GM18508 (cell line): ENCODE measurements around the gene RASA2.
"Not testable (repeated sequence)": the region's sequence is repeated elsewhere in the genome, so short reads cannot be mapped to it uniquely, and the experiment has no call there.

Source experiments
- ATAC-seq: cut with Tn5 transposase; IDR thresholded peaks from one replicate; pipeline ENCODE4 v1.9.1; 2021; ENCODE audit warnings: moderate number of reproducible peaks; ENCODE audit not compliant: insufficient read depth, unreplicated experiment

The RASA2 gene

GRCh38 chr3:141628334-141628733, 141.5 kb downstream of the RASA2 start:
- not testable (repeated sequence) for ATAC-seq

DNA sequence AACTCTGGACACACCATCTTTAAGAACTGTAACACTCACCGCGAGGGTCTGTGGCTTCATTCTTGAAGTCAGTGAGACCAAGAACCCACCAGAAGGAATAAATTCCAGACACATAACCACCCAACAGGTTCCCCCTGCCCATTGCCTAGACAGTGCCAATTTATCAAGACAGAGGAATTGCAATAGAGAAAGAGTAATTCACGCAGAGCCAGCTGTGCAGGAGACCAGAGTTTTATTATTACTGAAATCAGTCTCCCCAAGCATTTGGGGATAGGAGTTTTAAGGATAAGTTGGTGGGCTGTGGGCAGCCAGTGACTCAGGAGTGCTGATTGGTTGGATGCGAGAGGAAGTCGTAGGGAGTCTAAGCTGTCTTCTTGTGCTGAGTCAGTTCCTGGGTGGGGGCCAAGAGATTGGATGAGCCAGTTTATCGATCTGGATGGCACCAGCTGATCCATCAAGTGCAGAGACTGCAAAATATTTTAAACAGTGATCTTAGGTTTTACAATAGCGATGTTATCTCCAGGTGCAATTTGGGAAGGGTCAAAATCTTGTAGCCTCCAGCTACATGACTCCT, 142.1 kb downstream of the RASA2 start:
- not testable (repeated sequence) for ATAC-seq

DNA sequence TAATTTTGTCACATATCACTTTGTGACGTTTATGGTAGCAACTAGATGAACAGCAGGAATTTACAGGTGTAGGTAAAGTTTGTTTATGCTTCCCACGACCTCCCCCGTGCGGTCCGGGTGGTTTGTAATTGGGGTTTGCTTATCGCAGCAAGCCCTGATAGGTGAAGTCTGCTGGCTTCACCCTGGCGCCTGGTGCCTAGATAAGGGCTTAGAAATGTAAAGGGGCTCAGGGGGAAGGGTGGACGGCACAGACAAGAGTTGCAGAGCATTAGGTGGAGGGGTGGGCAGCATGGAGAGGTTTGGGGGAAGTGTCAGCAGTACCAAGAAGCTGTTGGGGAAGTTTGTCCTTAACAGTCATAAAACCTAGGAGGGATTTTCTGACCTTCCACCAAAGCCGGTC, 143.1 kb downstream of the RASA2 start:
- no peak for ATAC-seq

DNA sequence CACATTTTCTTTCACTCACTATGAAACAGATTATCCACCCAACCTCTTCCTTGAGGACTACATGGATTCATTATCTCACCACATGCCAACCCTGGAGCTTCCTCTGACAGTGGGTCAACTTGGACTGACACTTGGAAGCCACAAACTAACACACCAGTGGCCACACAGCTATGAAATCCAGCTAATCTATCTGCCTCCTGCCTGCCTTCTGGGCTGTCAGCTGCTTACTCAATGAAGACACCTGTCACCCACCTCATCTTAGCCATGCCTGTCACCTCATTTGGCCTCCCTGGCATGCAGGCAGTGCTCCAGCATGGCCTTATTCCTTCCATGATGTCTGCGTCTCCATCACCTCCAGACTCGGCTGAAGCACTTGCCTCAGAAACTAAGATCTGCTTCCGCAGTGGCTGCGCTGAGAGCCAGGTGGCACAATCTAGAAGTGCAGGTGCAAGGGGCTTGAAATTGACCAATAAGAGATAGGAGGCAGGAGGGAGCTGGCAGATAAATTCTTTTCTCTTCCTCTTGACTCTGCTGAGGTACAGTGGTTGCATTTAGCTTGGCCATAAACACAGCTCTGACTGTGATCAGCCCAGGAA, 146.1 kb downstream of the RASA2 start:
- no peak for ATAC-seq

DNA sequence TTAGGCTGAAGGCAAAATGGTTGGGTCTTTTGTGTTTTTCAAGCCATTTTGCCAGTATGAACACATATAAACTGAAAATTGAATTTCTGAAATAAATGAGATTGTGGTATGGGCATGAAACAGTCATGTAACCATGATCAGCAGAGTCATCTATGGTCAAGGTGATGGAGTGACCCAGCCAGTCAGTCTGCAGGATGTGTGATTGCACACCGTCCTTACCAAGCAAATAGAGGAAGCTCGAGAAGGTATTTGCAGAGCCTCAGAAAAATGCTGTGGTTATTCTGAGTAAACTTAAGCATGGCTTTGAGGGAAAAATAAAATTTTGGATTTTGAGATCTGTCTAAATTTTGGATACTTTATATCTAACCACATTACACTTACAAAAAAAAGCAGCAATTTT, 155.4 kb downstream of the RASA2 start:
- ATAC-seq: no peak

GRCh38 chr3:141643391-141643790, 156.6 kb downstream of the RASA2 start:
- ATAC-seq: no peak

DNA sequence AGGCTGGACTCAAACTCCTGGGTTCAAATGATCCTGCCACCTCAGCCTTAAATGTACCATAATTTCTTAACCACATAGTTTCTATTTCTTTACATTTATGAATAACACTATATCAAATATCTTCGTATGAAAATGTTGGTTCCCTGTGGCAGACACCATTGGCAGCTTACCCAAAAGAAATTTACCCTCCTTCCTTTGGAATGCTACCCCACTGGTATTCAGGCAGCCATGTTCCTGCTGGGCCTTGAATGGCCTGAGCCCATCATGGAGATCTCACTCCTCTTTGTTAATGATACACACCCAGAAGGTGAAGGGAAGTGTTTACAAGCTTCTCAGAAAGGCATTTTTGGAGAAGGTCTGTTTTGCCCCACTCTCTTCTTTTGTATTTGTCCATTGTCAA, 157.0 kb downstream of the RASA2 start:
- ATAC-seq: no peak

DNA sequence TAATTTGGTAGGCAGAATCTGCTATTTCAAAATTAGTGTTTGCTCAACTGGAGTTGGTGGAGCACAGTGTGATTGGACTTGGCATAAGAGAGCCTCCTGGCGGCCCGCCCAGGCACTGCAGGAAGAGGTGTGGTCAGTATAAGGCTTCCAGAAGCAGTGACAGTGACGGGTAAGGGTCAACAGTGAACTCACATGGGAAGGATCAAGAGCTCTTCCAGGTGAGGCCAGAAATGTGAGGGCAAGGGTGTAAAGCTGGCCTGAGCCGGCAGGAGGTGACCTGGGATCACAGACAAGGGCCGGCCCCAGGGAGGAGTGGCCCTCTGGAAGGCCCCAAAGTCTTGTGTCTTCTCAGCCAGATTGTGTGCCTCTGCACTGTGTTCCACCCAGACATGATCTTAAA, 158.1 kb downstream of the RASA2 start:
- ATAC-seq: no peak

DNA sequence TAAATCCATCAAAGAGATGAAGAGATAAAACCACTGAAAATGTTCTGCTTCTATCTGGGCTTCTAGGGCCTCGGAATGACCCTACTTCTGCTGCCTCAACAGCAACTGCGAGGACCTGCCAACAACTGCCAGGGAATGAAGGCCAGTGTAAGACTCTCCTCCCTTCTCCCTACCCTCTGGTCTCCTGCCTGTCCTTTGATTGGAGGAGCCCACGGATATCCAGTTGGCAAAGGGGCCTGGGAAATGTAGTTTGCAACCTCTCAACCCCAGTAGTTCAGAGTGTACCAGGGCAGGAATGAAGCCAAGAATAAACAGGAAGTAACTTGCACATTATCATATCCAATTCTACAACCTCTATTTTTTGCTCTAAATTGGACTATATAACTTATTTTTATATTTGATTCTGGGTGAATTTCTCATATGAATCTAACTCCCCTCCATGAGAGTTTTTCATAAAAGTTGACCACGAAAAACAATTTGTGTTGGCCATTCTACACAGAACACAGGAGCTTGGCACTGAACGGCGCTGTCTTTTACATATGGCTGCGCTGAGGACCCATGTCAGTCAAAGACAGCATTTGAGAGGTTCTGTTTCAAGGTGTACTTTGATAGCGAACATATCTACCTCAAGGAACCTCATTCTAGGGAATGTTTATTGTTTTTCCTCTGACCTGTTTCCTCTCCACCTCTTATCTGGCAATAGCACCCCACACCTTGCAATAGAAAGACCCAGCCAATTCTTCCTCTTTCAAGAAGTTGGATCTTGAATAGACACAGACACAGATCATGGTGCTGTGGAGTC, 160.1 kb downstream of the RASA2 start:
- no peak for ATAC-seq

DNA sequence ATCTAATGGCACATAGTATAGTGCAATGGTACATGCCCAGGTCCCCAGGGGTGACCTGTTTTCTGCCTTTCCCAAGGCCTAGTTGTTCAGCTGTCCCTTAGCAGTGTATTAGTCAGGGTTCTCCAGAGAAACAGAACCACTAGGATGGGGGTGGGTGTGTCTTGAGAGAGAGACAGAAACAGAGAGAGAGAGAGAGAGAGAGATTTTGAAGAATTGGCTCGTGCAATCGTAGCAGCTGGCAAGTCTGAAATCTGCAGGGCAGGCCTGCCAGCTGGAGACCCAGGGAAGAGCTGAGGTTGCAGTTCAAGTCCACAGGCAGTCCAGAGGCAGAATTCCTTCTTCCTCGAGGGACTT, 160.7 kb downstream of the RASA2 start:
- ATAC-seq: no peak

DNA sequence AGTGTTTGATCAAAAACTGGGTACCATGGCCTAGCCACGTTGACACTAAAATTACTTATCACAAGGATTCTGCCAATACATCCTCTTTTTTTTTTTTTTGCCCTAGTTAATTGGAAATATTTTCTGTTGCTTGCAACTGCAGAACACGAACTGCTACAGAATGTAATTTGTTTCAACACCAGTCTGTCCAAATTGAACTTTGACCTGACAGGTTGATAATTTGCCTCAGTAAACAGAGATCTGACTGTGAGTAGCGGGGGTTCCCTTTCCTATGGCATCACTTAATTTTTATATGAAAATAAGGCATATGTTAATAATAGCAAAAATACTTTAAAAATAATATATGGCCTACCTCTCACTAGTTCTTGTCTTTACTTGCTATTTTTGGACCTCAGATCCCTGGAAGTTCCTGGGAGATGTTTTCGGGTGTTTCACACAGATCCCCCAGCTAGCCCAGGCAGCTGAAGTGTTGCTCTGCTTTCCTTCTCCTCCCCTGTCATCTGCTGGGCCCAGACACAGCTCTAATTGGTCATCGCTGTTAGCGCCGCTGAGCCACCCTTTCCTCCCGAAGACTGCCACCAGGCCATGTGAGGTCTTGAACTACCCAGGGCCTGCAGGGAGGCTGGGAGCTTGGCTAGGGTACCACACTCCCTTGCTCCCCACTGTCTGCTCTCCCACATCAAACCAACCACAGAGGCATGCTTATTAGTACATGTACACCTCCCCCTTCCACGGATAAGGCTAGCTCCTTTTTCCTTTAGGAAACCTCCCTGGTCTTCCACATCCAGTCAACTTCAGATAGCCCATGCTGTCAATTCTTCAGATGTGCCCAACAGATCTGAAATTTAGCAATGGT, 161.5 kb downstream of the RASA2 start:
- ATAC-seq: no peak

DNA sequence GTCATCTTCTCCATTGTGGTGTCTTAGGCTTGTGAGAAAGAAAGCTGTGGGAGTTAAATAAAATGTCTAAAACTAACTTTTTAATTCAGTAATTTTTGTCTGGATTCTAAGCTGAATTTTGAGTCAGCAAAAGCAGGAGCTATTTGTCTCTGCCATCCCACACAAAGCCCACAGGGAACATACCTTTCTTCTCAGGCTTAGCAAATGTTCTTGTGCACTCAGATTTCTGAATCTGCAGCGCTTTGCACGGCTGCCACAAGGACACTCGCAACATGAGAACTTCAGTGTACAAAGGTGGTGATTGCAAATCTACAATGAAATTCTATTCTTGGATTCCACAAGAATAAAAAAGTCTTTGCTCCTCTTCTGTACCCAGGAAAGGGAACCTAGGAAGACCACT, 163.0 kb downstream of the RASA2 start:
- no peak for ATAC-seq

DNA sequence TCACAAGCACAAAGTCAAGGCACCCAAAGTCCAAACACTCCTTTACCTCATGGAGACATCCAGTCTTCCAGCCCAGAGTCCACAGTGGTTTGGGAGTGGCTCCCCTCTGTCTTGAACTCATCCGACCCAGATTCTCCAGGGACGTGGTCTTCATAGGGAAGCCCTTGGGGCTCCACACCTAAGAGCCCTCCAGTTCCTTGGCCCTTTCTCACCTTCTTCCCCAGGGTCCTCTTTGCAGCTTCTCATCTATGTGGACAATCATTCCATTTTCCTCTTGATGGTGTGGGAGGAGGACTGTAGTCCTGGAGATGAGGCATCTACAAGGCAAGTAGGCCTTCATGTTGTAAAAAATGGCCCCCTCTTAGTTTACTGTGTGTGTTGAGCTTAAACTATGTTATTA, 164.0 kb downstream of the RASA2 start:
- ATAC-seq: no peak

DNA sequence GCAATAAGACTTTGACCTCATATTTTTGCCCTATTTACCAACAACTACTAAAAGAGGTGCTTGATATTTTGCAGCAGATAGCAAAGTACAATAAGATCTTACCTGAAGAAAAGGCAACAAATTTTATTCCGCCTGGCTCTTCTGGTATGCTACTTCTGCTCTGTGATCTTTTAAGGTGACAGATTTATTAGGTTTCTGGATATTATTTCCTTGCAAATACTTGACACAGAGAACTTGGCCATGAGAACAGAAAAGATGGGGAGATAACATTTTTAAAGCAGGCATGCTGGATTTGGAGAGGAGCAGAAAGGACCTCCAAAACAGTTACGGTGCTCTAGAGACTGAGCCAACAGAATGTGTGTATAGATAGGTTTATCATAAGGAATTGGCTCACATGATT, 164.6 kb downstream of the RASA2 start:
- ATAC-seq: no peak

GRCh38 chr3:141652349-141652748, 165.5 kb downstream of the RASA2 start:
- no peak for ATAC-seq

DNA sequence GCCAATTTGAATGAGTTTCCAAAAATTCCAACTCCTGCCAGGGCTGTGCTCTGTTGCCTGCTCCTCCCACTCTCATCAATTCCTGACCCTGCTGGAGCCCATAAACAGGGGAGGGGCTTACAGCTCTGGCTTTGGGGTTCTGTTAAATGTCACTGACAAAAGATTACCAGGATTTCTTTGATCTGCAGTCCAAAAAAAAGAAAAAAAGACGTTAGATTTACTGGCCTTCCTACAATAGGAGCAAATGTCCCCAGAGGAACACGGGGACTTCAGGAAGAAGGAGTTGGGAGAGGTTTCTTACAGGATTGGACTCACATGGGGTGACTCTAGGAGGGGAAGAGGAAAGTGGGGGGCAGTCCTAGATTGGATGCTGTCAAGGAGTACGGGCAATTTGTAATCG, 167.0 kb downstream of the RASA2 start:
- ATAC-seq: no peak

- no peak for ATAC-seq
Measured at GRCh38 chr3:141655801-141656200, 169.0 kb downstream of the RASA2 start.

DNA sequence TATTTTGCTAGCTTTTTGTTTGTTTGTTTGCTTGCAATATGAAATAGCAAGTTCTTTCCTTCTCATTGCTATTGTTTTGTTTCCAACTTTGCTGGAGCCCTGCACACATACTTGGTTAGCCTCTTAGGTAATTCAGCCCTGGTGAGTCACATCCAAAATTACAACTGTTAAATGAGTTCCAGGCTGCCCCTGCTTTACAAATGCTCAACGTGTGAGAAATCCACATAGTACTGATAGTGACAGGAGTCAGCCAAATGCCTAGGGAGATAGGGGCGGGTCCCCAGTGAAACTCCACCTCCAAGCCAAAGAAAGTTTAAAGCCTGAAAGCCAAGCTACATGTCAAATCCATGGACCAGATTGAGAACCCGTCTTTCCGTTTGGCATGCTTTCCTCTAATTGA, 169.9 kb downstream of the RASA2 start:
- ATAC-seq: no peak

GRCh38 chr3:141657516-141657915, 170.7 kb downstream of the RASA2 start:
- no peak for ATAC-seq

DNA sequence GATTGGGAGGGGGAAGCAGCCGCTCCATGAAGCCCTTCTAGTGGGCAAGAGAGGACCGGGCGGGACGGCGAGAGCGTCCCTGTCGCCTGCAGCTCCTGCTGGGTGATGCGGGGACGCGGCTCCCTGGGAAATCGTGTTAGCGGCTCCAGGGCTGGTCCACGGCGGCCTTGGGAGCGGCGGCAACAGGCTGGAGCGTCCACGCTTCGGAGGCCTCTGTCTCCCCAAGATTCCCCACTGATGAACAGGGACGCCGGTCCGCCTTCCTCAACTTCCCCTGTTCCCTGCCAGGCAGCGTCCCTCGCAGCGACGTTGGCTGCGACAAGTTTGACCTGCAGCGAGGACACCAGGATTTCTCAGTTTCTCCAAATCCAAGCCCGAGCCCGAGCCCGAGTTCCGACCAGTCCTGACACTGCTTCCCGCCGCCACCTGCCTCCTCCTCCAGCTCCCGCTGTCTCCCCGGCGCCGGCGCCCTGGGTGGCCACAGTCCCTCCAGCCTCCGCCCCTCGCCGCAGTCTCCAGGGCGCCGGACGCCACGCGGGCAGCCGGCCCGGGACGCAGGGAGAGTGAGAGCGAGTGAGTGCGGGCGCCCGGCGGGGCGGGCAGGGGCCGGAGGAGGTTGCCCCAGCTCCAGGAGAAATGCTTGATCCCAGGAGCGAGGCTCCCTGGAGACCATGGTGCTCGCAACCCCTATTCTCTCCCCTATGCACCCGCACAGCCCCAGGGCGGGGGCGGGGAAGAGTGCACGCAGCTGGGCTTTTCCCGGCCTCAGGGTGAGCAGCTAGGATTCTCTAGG, 173.2 kb downstream of the RASA2 start:
- ATAC-seq: no peak
